OCI-LY1 (cell line): ENCODE data around the gene FAM98B.

Experiments
- H2AFZ ChIP-seq: fragments of 200-600 bp; sonication (generic), shearing (Covaris generic); 2 replicates; pipeline ENCODE4 v1.6.0; 2014; ENCODE audit warnings: antibody characterized with exemption, mild to moderate bottlenecking, low read length
- H3F3A ChIP-seq: fragments of 200-600 bp; sonication (generic), shearing (Covaris generic); 2 replicates; pipeline ENCODE4 v1.6.0; 2014; ENCODE audit warnings: mild to moderate bottlenecking, antibody characterized with exemption, low read length, moderate library complexity; ENCODE audit not compliant: insufficient read depth
- H3K27ac ChIP-seq: fragments of 200-600 bp; sonication (generic); 2 replicates; pipeline ENCODE4 v1.5.1; 2014; ENCODE audit warnings: low read length, mixed run types, mild to moderate bottlenecking, low read depth; ENCODE audit not compliant: poor library complexity, severe bottlenecking
- H3K27me3 ChIP-seq: fragments of 200-600 bp; sonication (generic); 2 replicates; pipeline ENCODE4 v1.6.0; 2014; ENCODE audit warnings: antibody characterized with exemption, mild to moderate bottlenecking, low read length, moderate library complexity; ENCODE audit not compliant: insufficient read depth
- H3K36me3 ChIP-seq: fragments of 200-600 bp; sonication (generic); 2 replicates; pipeline ENCODE4 v1.6.1; 2014; ENCODE audit warnings: mild to moderate bottlenecking, antibody characterized with exemption, low read length, moderate library complexity, mixed read lengths; ENCODE audit not compliant: insufficient read depth
- H3K4me1 ChIP-seq: fragments of 200-600 bp; sonication (generic); 2 replicates; pipeline ENCODE4 v1.5.1; 2014; ENCODE audit warnings: mild to moderate bottlenecking, low read length, moderate library complexity; ENCODE audit not compliant: insufficient read depth, severe bottlenecking
- H3K4me2 ChIP-seq: fragments of 200-600 bp; sonication (generic), shearing (Covaris generic); 2 replicates; pipeline ENCODE4 v1.6.1; 2014; ENCODE audit warnings: low read length
- H3K4me3 ChIP-seq: fragments of 200-600 bp; sonication (generic); 2 replicates; pipeline ENCODE4 v1.5.1; 2014; ENCODE audit warnings: low read length, low read depth, mild to moderate bottlenecking, mixed read lengths; ENCODE audit not compliant: poor library complexity, severe bottlenecking
- H3K79me2 ChIP-seq: fragments of 200-600 bp; shearing (Covaris generic); 2 replicates; pipeline ENCODE4 v1.6.1; 2016; ENCODE audit warnings: mixed run types, low read length, mixed read lengths; ENCODE audit not compliant: insufficient read depth
- H3K9ac ChIP-seq: fragments of 200-600 bp; sonication (generic), shearing (Covaris generic); 2 replicates; pipeline ENCODE4 v1.6.1; 2014; ENCODE audit warnings: mild to moderate bottlenecking, low read length, mixed read lengths
- H3K9me2 ChIP-seq: fragments of 200-600 bp; sonication (generic), shearing (Covaris generic); 2 replicates; pipeline ENCODE4 v1.6.1; 2014; ENCODE audit warnings: low read depth, mild to moderate bottlenecking, low read length, mixed read lengths
- H3K9me3 ChIP-seq: fragments of 200-600 bp; shearing (Covaris generic); 2 replicates; pipeline ENCODE4 v1.6.1; 2014; ENCODE audit warnings: low read length, mixed read lengths
- H4K20me1 ChIP-seq: fragments of 200-600 bp; sonication (generic), shearing (Covaris generic); 2 replicates; pipeline ENCODE4 v1.6.0; 2016; ENCODE audit warnings: mild to moderate bottlenecking, low read length; ENCODE audit not compliant: insufficient read depth
- CTCF ChIP-seq: fragments of 200-600 bp; sonication (generic), shearing (Covaris generic); IDR thresholded peaks from 2 replicates; pipeline ENCODE4 v1.5.1; 2017; ENCODE audit warnings: mild to moderate bottlenecking, antibody characterized with exemption, low read length, moderate library complexity, mixed read lengths
- EZH2 ChIP-seq: fragments of 200-600 bp; sonication (generic), shearing (Covaris generic); IDR thresholded peaks from 2 replicates; pipeline ENCODE4 v1.8.0; 2017; ENCODE audit warnings: borderline replicate concordance, mixed run types, mild to moderate bottlenecking, antibody characterized with exemption, low read length, moderate library complexity, mixed read lengths

Gene FAM98B

GRCh38 chr15:38471974-38472373, 18.0 kb downstream of the FAM98B start:
- Histone ChIP-seq H3K79me2 (no peaks in the 10 kb centered on the region), H3F3A (0 out of 2 replicates have a peak, but pooled peaks cover 3% of the 10 kb centered on the region), H3K9me2 (no peaks in the 10 kb centered on the region), H3K27me3 (no peaks in the 10 kb centered on the region), H3K4me2 (no peak overlapping the region), H2AFZ (no peak overlapping the region), H3K9me3 (no peaks in the 10 kb centered on the region), H4K20me1 (no peaks in the 10 kb centered on the region), H3K9ac (no peak overlapping the region), H3K36me3 (peaks cover 57% of the 10 kb centered on the region), H3K4me1 (no peaks in the 10 kb centered on the region), H3K4me3 (no peak overlapping the region), H3K27ac (no peak overlapping the region)
- TF ChIP-seq CTCF (no peak), EZH2 (no peak)

GRCh38 chr15:38474155-38474757, 20.3 kb downstream of the FAM98B start:
- H3K9me2 ChIP-seq, result no peaks in the 10 kb centered on the region
- H4K20me1 ChIP-seq, result no peaks in the 10 kb centered on the region
- no peaks in the 10 kb centered on the region for H3K4me1 ChIP-seq
- no peak overlapping the region for H2AFZ ChIP-seq
- H3K4me3 ChIP-seq, result no peak overlapping the region
- H3K9me3 ChIP-seq, result no peaks in the 10 kb centered on the region
- TF ChIP-seq EZH2 (no peak), CTCF (peak; percentile 78)
- H3K27me3 ChIP-seq, result no peaks in the 10 kb centered on the region
- no peaks in the 10 kb centered on the region for H3K79me2 ChIP-seq
- peaks cover 59% of the 10 kb centered on the region for H3K36me3 ChIP-seq
- H3K27ac ChIP-seq, result no peak overlapping the region
- 0 out of 2 replicates have a peak, but pooled peaks cover 3% of the 10 kb centered on the region for H3F3A ChIP-seq
- no peak overlapping the region for H3K9ac ChIP-seq
- no peak overlapping the region for H3K4me2 ChIP-seq

GRCh38 chr15:38475361-38475760, 21.4 kb downstream of the FAM98B start:
- H3K36me3 ChIP-seq, result peaks cover 58% of the 10 kb centered on the region

More at GRCh38 chr15:38475361-38475760, 21.4 kb downstream of the FAM98B start:
- no peaks in the 10 kb centered on the region for H3K27me3 ChIP-seq
- H3K9ac ChIP-seq, result no peak overlapping the region
- H3K79me2 ChIP-seq, result no peaks in the 10 kb centered on the region
- H4K20me1 ChIP-seq, result no peaks in the 10 kb centered on the region
- no peaks in the 10 kb centered on the region for H3K9me2 ChIP-seq
- no peak overlapping the region for H3K4me3 ChIP-seq
- H2AFZ ChIP-seq, result no peak overlapping the region
- H3F3A ChIP-seq, result 0 out of 2 replicates have a peak, but pooled peaks cover 3% of the 10 kb centered on the region
- no peak overlapping the region for H3K27ac ChIP-seq
- TF ChIP-seq EZH2 (no peak), CTCF (no peak)
- no peaks in the 10 kb centered on the region for H3K9me3 ChIP-seq
- H3K4me1 ChIP-seq, result no peaks in the 10 kb centered on the region
- H3K4me2 ChIP-seq, result no peak overlapping the region
